Measurements from ENCODE around the gene ZCCHC24. TPM values are rescaled to one million over a fixed set of nuclear protein-coding genes. Genes with fewer than 3 reads are reported as not detected.

Gene ZCCHC24
- total and polyA plus RNA-seq, 2 donors (not counting 3 experiments of a cell fraction or from before 2014, with no cell fraction given): 5.2 to 8.4 TPM

GRCh38 chr10:79367426-79368189, 77.8 kb downstream of the ZCCHC24 start:
- intact Hi-C loops (cut with micrococcal nuclease) (no loop called here), dilution Hi-C loops (cut with MboI; ENCODE audit: extremely low pct_ligation_motif_present, low sequenced_read_pairs) (no loop called here)
- CTCF ChIA-PET: interaction anchor here (1.0 kb wide), 1 partner anchor 100 kb away, joined by 3 read pairs; no protein-coding TSS in a partner anchor

GRCh38 chr10:79361726-79362397, 83.6 kb downstream of the ZCCHC24 start:
- H3K4me1 ChIP-seq (ENCODE audit: control insufficient read depth, extremely low read depth, insufficient read depth, low read length): no peaks in the 10 kb centered on the region
- no peak overlapping the region for H3K27ac ChIP-seq (ENCODE audit: insufficient read depth, low read depth, low read length)
- no peaks in the 10 kb centered on the region for H3K9me1 ChIP-seq (replicated peaks; ENCODE audit: control insufficient read depth, extremely low read depth, insufficient read depth, low read length)
- ChIA-PET POLR2A (no interaction called here), CTCF (interaction anchor here (1.8 to 2.7 kb wide), 2 partner anchors 12 to 106 kb away, joined by 4 to 8 read pairs; no protein-coding TSS in a partner anchor)
- no peak overlapping the region for H3K4me2 ChIP-seq (ENCODE audit: insufficient read depth, low read length)
- DNase-seq (ENCODE audit: low read depth, low spot score) (no peak), FAIRE-seq (no peak)
- H3K27me3 ChIP-seq (ENCODE audit: control insufficient read depth in 2 of 2, insufficient read depth in 2 of 2, low read length in 2 of 2): peaks cover 15 to 22% of the 10 kb centered on the region in 2 experiments
- no peaks in the 10 kb centered on the region for H3K9me3 ChIP-seq (replicated peaks; ENCODE audit: control insufficient read depth, insufficient read depth, low read length)
- no peak overlapping the region for H3K4me3 ChIP-seq (replicated peaks in 1 of 3; ENCODE audit: insufficient read depth in 1 of 3, low read depth in 1 of 3, low read length in 3 of 3)
- intact Hi-C loops (cut with micrococcal nuclease): no loop called here
- no peak for TF ChIP-seq MYC (IDR thresholded peaks at IDR 0.05; ENCODE audit: low read depth, low read length)
- no peak for TF ChIP-seq GATA2 (IDR thresholded peaks at IDR 0.05; ENCODE audit: insufficient read depth, insufficient read length, low read depth, low read length)
- no peak for TF ChIP-seq JUN (IDR thresholded peaks at IDR 0.05; ENCODE audit: borderline replicate concordance, insufficient read depth, insufficient read length, low read depth)
- no peak for TF ChIP-seq CTCF (IDR thresholded peaks at IDR 0.05; ENCODE audit: extremely low read depth in 1 of 2, insufficient read depth in 1 of 2, low read depth in 1 of 2, low read length in 2 of 2)
- TF ChIP-seq EZH2 (IDR thresholded peaks at IDR 0.05; ENCODE audit: borderline replicate concordance, low read depth, low read length, severe bottlenecking): no peak
- no peak for TF ChIP-seq POLR2A (IDR thresholded peaks at IDR 0.05; ENCODE audit: low read depth, low read length)
- no peak for TF ChIP-seq FOS (IDR thresholded peaks at IDR 0.05; ENCODE audit: borderline replicate concordance, insufficient read depth, low read length)
- no peak for TF ChIP-seq MAX (IDR thresholded peaks at IDR 0.05; ENCODE audit: insufficient read depth, insufficient read length)
- dilution Hi-C loops (cut with MboI; ENCODE audit: extremely low pct_ligation_motif_present, low sequenced_read_pairs): no loop called here
- H3K79me2 ChIP-seq (ENCODE audit: control insufficient read depth, insufficient read depth, low read length): no peaks in the 10 kb centered on the region
- no peak overlapping the region for H3K9ac ChIP-seq (replicated peaks; ENCODE audit: extremely low read depth, insufficient read depth, low read length)
- no peaks in the 10 kb centered on the region for H3K36me3 ChIP-seq (ENCODE audit: control insufficient read depth in 2 of 2, extremely low read depth in 1 of 2, insufficient read depth in 2 of 2, low read length in 2 of 2)
- no peak overlapping the region for H2AFZ ChIP-seq (ENCODE audit: low read depth, low read length)
- H4K20me1 ChIP-seq (replicated peaks; ENCODE audit: control insufficient read depth, extremely low read depth, insufficient read depth, low read length): no peaks in the 10 kb centered on the region
- no TSS peak for BruUV-seq (replicated peaks)

More at GRCh38 chr10:79367426-79368189, 77.8 kb downstream of the ZCCHC24 start:
- H3K4me1 ChIP-seq (ENCODE audit: control insufficient read depth, extremely low read depth, insufficient read depth, low read length): no peaks in the 10 kb centered on the region
- FAIRE-seq (no peak), DNase-seq (ENCODE audit: low read depth, low spot score) (no peak)
- TF ChIP-seq GATA2 (IDR thresholded peaks at IDR 0.05; ENCODE audit: insufficient read depth, insufficient read length, low read depth, low read length): no peak
- TF ChIP-seq FOS (IDR thresholded peaks at IDR 0.05; ENCODE audit: borderline replicate concordance, insufficient read depth, low read length): no peak
- no peak for TF ChIP-seq EZH2 (IDR thresholded peaks at IDR 0.05; ENCODE audit: borderline replicate concordance, low read depth, low read length, severe bottlenecking)
- TF ChIP-seq MYC (IDR thresholded peaks at IDR 0.05; ENCODE audit: low read depth, low read length): no peak
- no peak for TF ChIP-seq JUN (IDR thresholded peaks at IDR 0.05; ENCODE audit: borderline replicate concordance, insufficient read depth, insufficient read length, low read depth)
- no peak for TF ChIP-seq POLR2AphosphoS5 (IDR thresholded peaks at IDR 0.05; ENCODE audit: insufficient read depth, low read depth, low read length)
- TF ChIP-seq POLR2A (IDR thresholded peaks at IDR 0.05; ENCODE audit: low read depth, low read length): no peak
- H3K9ac ChIP-seq (replicated peaks; ENCODE audit: extremely low read depth, insufficient read depth, low read length): no peak overlapping the region
- H3K4me3 ChIP-seq (replicated peaks in 1 of 3; ENCODE audit: insufficient read depth in 1 of 3, low read depth in 1 of 3, low read length in 3 of 3): no peak overlapping the region
- no peaks in the 10 kb centered on the region for H4K20me1 ChIP-seq (replicated peaks; ENCODE audit: control insufficient read depth, extremely low read depth, insufficient read depth, low read length)
- no peak overlapping the region for H2AFZ ChIP-seq (ENCODE audit: low read depth, low read length)
- no peaks in the 10 kb centered on the region for H3K36me3 ChIP-seq (ENCODE audit: control insufficient read depth in 2 of 2, extremely low read depth in 1 of 2, insufficient read depth in 2 of 2, low read length in 2 of 2)
- no peak overlapping the region for H3K27ac ChIP-seq (ENCODE audit: insufficient read depth, low read depth, low read length)
- POLR2A ChIA-PET: no interaction called here
- H3K79me2 ChIP-seq (ENCODE audit: control insufficient read depth, insufficient read depth, low read length): no peaks in the 10 kb centered on the region
- H3K4me2 ChIP-seq (ENCODE audit: insufficient read depth, low read length): no peak overlapping the region
- BruUV-seq (replicated peaks): no TSS peak
- H3K9me3 ChIP-seq (replicated peaks; ENCODE audit: control insufficient read depth, insufficient read depth, low read length): no peaks in the 10 kb centered on the region
- peaks cover 21 to 22% of the 10 kb centered on the region in 2 experiments for H3K27me3 ChIP-seq (ENCODE audit: control insufficient read depth in 2 of 2, insufficient read depth in 2 of 2, low read length in 2 of 2)
- no peaks in the 10 kb centered on the region for H3K9me1 ChIP-seq (replicated peaks; ENCODE audit: control insufficient read depth, extremely low read depth, insufficient read depth, low read length)

Data from endothelial cell of umbilical vein (primary cell).